C4-2B (cell line): Measurements from ENCODE around the gene CIBAR2.

ENCODE experiments used
- H3K27ac ChIP-seq: fragments of 450-650 bp; 2 replicates; pipeline ENCODE4 v1.5.1; 2017
- CTCF ChIP-seq: fragments of 450-650 bp; conservative IDR thresholded peaks from 2 replicates; pipeline ENCODE4 v1.5.1; 2017; ENCODE audit warnings: mild to moderate bottlenecking
- ZFX ChIP-seq: fragments of 450-650 bp; IDR thresholded peaks from 2 replicates; pipeline ENCODE4 v1.6.1; 2017

CIBAR2 gene

GRCh38 chr16:85153656-85154091 lies 41.4 kb upstream of the CIBAR2 start:
- no peak overlapping the region for H3K27ac ChIP-seq
- TF ChIP-seq CTCF = no peak
- no peak for TF ChIP-seq ZFX

- TF ChIP-seq CTCF = no peak
- TF ChIP-seq ZFX = no peak
- H3K27ac ChIP-seq = no peak overlapping the region
These were observed 40.8 kb upstream of the CIBAR2 start for GRCh38 chr16:85153046-85153445.

DNA sequence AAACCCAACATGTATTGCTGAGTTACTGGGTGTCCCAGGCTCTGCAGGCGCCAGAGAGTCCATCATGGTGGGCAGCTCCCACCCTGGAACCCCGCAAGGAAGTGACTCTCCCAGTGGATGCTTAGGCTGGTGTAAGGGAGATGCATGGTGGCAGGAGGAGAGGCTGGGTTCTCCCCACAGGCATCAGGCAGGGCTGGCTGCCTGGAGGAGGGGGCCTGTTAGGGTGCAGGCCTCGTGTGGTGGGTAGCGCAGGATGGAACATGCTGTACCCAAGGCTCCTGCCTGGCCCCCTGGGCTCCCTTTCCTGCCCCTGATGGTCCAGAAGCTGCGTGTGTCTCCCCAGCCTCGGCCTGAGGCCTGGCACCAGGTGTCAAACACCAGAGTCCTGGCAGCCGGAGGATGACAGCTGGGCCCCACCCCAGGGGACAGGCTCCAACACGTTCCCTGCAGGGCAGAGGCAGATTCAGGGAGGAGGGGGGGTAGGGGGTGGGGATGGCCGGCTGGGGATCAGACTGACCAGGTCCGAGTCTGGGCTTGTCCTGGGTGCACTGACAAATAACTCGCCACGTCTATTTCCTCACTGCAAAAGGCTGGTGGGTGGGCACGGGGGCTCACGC lies 40.2 kb upstream of the CIBAR2 start:
- TF ChIP-seq ZFX (no peak), CTCF (no peak)
- no peak overlapping the region for H3K27ac ChIP-seq

DNA sequence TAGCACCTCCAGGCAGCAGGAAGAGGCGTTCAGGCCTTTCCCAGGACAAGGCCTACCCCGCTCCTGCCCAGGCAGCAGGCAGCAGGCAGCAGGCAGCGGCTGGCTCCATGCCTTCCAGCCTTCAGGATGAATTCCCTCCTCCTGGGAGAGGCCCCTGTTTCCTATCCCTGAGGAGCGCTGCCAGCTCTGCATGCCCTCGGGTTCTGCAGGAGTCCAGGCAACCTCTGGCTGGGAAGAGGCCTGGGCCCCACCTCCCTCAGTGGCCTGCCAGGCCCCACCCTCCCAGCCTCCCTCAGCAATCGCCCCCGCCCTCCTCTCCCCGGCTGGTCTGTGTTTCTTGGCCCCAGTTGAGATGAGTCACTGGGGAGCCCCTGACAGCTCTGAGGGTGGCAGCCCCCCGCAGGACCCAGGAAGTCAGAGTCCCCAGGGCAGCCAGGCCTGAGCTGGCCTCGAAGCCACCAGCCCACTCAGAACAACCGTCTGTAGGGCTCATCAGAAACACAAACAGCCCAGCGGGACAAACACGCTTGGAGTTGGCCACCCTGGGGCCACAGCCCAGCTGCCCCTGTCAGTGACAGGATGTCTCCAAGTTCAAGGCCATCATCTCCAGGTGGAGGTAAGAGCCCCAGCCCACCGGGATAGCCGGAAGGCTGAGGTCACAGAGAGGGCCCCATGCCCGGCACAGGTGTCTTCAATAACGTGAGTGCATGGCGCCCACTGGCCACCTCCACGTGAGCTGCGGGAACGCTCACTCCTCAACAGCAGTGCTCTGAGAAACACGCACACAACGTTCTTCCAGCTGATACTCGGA lies 39.5 kb upstream of the CIBAR2 start:
- H3K27ac ChIP-seq = no peak overlapping the region
- TF ChIP-seq CTCF = no peak
- TF ChIP-seq ZFX = no peak

DNA sequence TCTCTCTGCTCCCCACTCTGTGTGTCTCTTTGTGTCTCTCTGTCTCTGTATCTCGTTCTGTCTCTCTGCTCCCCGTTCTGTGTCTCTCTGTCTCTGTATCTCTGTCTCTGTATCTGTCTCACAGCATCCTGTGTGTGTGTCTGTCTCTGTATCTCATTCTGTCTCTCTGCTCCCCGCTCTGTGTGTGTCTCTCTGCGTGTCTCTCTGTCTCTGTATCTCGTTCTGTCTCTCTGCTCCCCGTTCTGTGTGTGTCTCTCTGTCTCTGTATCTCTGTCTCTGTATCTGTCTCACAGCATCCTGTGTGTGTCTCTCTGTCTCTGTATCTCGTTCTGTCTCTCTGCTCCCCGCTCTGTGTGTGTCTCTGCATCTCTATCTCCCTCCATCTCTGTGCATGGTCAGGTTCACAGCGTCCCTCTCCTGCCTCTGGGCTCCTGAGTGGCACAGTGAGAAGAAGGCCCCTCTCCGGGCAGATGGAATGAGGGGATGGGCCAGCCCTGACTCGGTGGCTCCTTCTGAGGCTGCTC lies 38.9 kb upstream of the CIBAR2 start:
- no peak overlapping the region for H3K27ac ChIP-seq
- TF ChIP-seq CTCF = no peak
- TF ChIP-seq ZFX = no peak

DNA sequence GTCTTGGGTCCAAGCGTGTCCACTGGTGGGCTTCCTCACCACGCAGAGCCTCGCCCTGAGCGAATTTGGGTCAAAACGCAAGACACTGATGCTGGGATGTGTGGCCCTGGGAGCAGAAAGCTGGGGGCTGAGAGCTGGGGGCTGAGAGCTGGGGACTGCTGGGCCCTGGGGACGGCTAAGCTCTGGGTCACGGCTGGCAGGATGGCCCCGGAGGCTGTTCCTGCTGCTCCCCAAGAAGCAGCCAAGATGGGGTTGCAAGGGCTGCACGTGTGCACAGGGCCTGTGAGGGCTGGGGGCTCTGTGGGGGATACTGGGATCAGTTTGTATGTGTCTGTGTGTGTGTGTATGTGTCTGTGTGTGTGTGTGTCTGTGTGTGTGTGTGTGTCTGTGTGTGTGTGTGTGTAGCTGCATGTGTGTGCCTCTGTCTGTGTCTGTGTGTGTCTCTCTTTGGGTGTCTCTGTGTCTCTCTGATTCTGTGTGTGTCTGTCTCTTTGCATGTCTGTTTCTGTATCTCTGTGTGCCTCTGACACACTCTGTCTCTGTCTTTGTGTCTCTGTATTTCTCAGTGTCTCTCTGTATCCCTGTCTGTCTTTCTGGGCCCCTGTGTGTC lies 38.2 kb upstream of the CIBAR2 start:
- peak overlapping the region; percentile 19 for H3K27ac ChIP-seq
- no peak for TF ChIP-seq ZFX
- TF ChIP-seq CTCF = no peak

- peak overlapping the region; percentile 19 for H3K27ac ChIP-seq
- TF ChIP-seq ZFX (no peak), CTCF (no peak)
These were observed 37.5 kb upstream of the CIBAR2 start for GRCh38 chr16:85149776-85150175.
